ENCODE data around the gene KCTD5. TPM values are rescaled to one million over a fixed set of nuclear protein-coding genes. Genes with fewer than 3 reads are reported as not detected.

The KCTD5 gene
- polyA plus RNA-seq, 4 donors, result 23.4 to 26.4 (median 24.9) TPM

- no peak for DNase-seq (ENCODE audit: low read depth in 4 of 4, low spot score in 3 of 4)
These were observed 25.3 kb downstream of the KCTD5 start for GRCh38 chr16:2707368-2708289.

GRCh38 chr16:2708290-2708639 lies 25.9 kb downstream of the KCTD5 start:
- no peak for DNase-seq (ENCODE audit: low read depth in 4 of 4, low spot score in 3 of 4)

GRCh38 chr16:2708955-2709587 lies 26.7 kb downstream of the KCTD5 start:
- no peak for DNase-seq (ENCODE audit: low read depth in 4 of 4, low spot score in 3 of 4)

GRCh38 chr16:2709588-2709984 lies 27.3 kb downstream of the KCTD5 start:
- no peak for DNase-seq (ENCODE audit: low read depth in 4 of 4, low spot score in 3 of 4)

GRCh38 chr16:2710021-2710710 lies 27.8 kb downstream of the KCTD5 start:
- DNase-seq (ENCODE audit: low read depth in 4 of 4, low spot score in 3 of 4), result no peak

- DNase-seq (ENCODE audit: low read depth in 4 of 4, low spot score in 3 of 4), result no peak
These were observed 28.4 kb downstream of the KCTD5 start for GRCh38 chr16:2710711-2711231.

GRCh38 chr16:2711370-2712062 lies 29.2 kb downstream of the KCTD5 start:
- DNase-seq (ENCODE audit: low read depth in 4 of 4, low spot score in 3 of 4), result no peak

- no peak for DNase-seq (ENCODE audit: low read depth in 4 of 4, low spot score in 3 of 4)
These were observed 29.7 kb downstream of the KCTD5 start for GRCh38 chr16:2712063-2712441.

GRCh38 chr16:2712546-2712945 lies 30.2 kb downstream of the KCTD5 start:
- no peak for DNase-seq (ENCODE audit: low read depth in 4 of 4, low spot score in 3 of 4)

- no peak for DNase-seq (ENCODE audit: low read depth in 4 of 4, low spot score in 3 of 4)
These were observed 31.2 kb downstream of the KCTD5 start for GRCh38 chr16:2713523-2713922.

- no peak for DNase-seq (ENCODE audit: low read depth in 4 of 4, low spot score in 3 of 4)
These were observed 31.9 kb downstream of the KCTD5 start for GRCh38 chr16:2713985-2714774.

GRCh38 chr16:2715064-2715463 lies 32.7 kb downstream of the KCTD5 start:
- DNase-seq (ENCODE audit: low read depth in 4 of 4, low spot score in 3 of 4), result no peak

GRCh38 chr16:2715519-2715918 lies 33.2 kb downstream of the KCTD5 start:
- DNase-seq (ENCODE audit: low read depth in 4 of 4, low spot score in 3 of 4), result peak; percentile 44 to 56 (median 46)

GRCh38 chr16:2715966-2716885 lies 33.9 kb downstream of the KCTD5 start:
- no peak for DNase-seq (ENCODE audit: low read depth in 4 of 4, low spot score in 3 of 4)

GRCh38 chr16:2716948-2717347 lies 34.6 kb downstream of the KCTD5 start:
- DNase-seq (ENCODE audit: low read depth in 4 of 4, low spot score in 3 of 4), result no peak

- DNase-seq (ENCODE audit: low read depth in 4 of 4, low spot score in 3 of 4), result no peak
These were observed 35.3 kb downstream of the KCTD5 start for GRCh38 chr16:2717383-2718263.

- no peak for DNase-seq (ENCODE audit: low read depth in 4 of 4, low spot score in 3 of 4)
These were observed 37.2 kb downstream of the KCTD5 start for GRCh38 chr16:2719328-2720063.

All from right renal pelvis (tissue), 4 donors.